ENCODE results near the gene UPK3A.
"Not testable (repeated sequence)": the region's sequence is repeated elsewhere in the genome, so short reads cannot be mapped to it uniquely, and the experiment has no call there.

Gene UPK3A

GRCh38 chr22:45281010-45281409, 3.7 kb upstream of the UPK3A start:
- DNase-seq (ENCODE audit: low spot score) = no peak

GRCh38 chr22:45285263-45286058, 712 bp downstream of the UPK3A start:
- DNase-seq (ENCODE audit: low spot score) = no peak

DNA sequence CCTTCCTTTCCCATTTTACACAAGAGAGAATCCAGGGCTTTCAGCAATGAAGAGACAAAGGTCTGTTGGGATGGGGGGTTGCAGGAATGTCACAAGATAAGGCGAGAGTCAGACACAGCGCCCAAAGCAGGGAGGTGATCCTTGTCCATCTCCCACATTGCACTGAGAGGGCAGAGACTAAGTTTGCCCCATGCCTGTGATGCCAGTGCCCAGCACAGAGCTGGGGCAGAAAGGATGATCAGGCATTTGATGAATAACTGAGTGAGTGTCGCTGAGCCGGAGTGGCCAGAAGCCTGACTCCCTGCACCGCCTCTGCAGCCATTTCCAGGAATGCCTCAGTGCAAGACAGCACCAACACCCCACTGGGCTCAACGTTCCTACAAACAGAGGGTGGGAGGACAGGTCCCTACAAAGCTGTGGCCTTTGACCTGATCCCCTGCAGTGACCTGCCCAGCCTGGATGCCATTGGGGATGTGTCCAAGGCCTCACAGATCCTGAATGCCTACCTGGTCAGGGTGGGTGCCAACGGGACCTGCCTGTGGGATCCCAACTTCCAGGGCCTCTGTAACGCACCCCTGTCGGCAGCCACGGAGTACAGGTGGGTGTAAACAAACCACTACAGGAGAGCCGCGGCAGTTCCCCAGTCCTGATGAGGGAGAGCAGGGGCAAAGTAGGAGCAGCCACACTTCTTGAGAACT, 2.3 kb downstream of the UPK3A start:
- DNase-seq (ENCODE audit: low spot score) = no peak

DNA sequence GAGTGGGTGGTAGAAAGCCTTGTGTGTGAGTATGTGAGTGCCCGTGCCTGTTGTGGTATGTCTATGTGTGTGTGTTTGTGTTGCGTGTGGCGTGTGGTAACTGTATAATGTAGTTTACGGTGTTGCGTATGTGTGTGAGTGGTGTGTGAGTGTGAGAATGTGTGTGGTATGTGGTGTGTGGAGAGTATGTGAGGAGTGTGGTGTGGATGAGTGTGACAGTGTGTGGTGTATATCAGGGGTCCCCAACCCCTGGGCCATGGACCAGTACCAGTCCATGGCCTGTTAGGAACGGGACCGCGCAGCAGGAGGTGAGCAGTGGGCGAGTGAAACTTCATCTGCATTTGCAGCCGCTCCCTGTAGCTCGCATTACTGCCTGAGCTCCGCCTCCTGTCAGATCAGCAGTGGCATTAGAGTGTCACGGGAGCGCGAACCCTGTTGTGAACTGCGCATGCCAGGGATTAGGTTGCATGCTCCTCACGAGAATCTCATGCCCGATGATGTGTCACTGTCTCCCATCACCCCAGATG, 5.7 kb downstream of the UPK3A start:
- no peak for DNase-seq (ENCODE audit: low spot score)

GRCh38 chr22:45291061-45291930, 6.5 kb downstream of the UPK3A start:
- DNase-seq (ENCODE audit: low spot score) = no peak

DNA sequence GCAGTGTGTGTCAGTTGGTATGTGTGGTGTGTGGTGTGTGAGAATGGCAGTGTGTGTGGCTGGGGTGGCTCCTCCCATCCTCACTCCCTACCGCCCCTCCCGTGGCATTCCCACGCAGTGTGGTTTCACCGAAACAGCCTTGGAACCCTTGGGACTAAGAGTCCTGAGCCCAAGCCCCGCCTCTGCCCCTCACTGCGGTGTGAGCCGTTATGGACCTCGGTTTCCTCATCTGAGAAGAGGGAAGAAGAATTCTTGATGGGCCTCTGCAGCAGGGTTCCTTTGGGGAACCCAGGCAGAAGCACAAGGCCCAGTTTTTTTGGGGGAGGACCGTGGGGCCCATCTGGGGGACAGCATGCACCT, 7.2 kb downstream of the UPK3A start:
- no peak for DNase-seq (ENCODE audit: low spot score)

- no peak for DNase-seq (ENCODE audit: low spot score)
Observed at GRCh38 chr22:45292731-45293442, 8.1 kb downstream of the UPK3A start.

DNA sequence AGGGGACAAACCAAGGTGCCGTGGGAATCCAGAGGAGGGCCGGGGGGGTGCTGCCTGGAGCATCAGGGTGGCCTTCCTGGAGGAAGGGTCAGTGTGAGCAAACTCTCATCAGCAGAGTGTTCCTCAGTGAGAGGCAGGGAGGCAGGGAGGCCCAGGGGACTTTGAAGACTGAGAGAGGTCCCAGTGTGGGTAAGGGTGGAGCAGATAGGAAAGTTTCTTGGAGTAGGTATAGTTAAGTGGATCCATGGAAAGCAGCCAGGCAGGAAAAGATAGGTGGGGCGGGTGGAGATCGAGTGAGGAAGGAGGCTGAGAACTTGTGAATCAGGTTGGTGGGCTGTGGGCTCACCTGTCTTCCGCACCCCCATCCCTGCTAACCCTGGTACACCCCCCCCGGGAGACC, 9.3 kb downstream of the UPK3A start:
- DNase-seq (ENCODE audit: low spot score) = no peak

- DNase-seq (ENCODE audit: low spot score) = not testable (repeated sequence)
Observed at GRCh38 chr22:45295004-45295403, 10.3 kb downstream of the UPK3A start.

GRCh38 chr22:45295492-45295891, 10.7 kb downstream of the UPK3A start:
- DNase-seq (ENCODE audit: low spot score) = no peak

DNA sequence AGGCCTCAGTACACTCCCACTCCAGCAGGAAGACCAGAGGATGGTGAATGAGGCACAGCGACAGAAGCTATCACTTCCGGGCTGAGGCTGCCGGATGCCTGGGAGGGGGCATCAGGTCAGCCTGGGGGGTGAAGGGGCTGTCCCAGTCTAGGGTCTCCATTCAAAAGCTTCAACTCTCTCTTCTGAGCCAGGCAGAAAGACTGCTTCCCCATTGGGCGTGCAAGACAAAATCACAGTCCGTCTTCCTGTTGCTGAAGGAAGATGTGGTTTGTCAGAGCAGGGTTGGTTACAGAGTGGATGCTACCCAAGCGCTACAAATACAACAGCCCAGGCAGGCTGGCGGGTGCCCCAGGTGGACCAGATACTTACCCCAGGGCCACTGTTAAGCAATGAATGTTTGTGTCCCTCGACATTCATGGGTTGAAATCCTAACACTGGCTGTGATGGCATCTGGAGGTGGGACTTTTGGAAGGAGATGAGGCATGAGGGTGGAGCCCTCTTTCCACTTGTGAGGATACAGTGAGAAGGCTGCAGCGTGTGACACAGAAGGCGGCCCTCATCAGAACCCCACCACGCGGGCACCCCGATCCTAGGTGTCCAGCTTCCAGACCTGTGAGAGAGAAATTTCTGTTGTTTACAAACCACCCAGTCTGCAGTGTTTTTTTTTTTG, 12.0 kb downstream of the UPK3A start:
- DNase-seq (ENCODE audit: low spot score) = no peak

GRCh38 chr22:45298934-45299505, 14.3 kb downstream of the UPK3A start:
- DNase-seq (ENCODE audit: low spot score) = no peak

DNA sequence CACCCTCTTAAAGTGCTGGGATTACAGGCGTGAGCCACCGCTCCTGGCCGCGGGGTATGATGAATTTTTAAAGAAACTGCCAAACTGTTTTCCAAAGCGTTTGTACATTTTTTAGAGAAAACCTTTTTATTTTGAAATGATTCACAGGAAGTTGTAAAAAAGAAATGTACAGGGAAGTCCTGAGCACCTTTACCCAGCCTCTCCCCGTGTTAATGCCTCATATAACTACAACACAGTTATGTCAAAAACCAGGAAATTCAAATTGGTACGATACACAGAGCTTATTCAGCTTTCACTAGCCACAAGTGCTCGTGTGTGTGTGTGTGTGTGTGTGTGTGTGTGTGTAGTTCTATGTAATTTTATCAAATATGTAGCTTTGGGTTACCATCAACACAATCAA, 18.0 kb downstream of the UPK3A start:
- no peak for DNase-seq (ENCODE audit: low spot score)

GRCh38 chr22:45303181-45303580, 18.4 kb downstream of the UPK3A start:
- no peak for DNase-seq (ENCODE audit: low spot score)

GRCh38 chr22:45304971-45305370, 20.2 kb downstream of the UPK3A start:
- DNase-seq (ENCODE audit: low spot score) = no peak

DNA sequence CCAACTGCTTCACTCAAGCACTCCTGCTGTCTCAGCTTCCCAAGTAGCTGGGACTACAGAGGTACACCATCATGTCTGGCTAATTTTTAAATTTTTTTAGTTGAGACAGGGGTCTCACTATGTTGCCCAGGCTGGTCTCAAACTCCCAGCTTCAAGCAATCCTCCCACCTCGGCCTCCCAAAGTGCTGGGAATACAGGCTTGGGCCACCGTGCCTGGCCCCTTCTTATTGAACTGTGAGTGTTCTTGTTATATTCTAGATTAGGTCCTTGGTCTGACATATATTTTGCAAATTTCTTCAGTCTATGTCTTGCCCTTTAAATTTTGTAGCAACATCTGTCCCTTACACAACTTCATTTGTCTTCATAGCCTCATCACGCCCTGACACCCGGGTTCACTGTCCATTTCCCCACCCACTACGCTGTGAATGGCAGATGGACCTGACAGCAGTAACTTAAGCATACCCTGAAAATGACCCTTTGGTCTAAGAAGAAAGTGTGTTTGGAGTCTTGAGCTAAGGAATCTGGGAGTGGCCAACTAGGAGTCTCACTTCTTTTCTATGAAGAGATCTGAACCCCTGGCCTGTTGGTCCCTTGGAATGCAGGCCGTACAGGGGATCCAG, 20.8 kb downstream of the UPK3A start:
- no peak for DNase-seq (ENCODE audit: low spot score)

DNA sequence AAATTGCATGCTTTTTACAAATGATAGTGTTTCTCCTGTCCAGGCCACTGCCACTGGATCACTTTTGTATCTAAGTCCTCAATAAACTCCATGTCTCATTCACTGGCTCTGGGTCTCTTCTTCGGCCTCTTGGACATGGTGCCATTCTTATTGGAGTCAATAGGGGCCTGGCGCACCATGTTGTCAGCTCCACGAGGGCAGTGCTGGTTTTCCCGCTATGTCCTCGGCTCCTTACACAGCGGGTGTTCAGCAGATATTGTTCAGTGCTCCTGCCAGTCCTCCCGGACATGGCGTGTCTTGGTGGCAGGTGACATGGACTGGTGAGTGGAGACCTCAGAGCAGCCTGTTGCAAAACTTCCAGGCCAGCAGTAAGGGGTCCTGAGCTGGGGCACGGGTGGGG, 21.4 kb downstream of the UPK3A start:
- no peak for DNase-seq (ENCODE audit: low spot score)

- DNase-seq (ENCODE audit: low spot score) = no peak
Observed at GRCh38 chr22:45308391-45308956, 23.7 kb downstream of the UPK3A start.

DNA sequence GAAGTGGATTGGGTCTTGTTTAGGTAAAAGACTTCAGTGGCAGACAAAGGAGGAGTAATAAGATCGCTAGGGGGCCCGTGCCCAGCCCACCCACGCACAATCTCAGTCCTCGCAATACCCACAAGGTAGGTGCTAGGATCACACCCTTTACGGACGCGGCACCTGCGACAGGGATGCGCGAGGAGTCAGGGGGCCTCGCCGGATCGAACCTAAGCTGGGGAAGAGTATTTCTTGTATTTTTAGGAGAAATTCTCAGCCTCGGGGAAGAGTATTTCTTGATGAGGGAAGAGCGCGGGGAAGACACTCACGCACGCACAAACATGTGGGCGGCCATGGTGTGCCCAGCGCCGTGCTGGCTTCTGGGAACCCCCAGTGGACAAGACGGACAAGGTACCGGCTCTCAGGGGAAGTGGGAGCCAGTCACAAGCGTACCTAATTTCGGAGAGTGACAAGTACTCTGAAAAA, 24.2 kb downstream of the UPK3A start:
- DNase-seq (ENCODE audit: low spot score) = no peak

All from HuH-7 (cell line).